WTC11 (cell line): ENCODE results near the gene TMEM239. TPM values are rescaled to one million over a fixed set of nuclear protein-coding genes. Genes with fewer than 3 reads are reported as not detected.
"Not testable (repeated sequence)": the region's sequence is repeated elsewhere in the genome, so short reads cannot be mapped to it uniquely, and the experiment has no call there.

Source experiments
- ATAC-seq: fragments of 200-7000 bp; cut with Tn5 transposase; 2 replicates; pipeline ENCODE4 v1.10.0; 2021; ENCODE audit warnings: mild to moderate bottlenecking, moderate library complexity
- CTCF ChIA-PET: fragments of 300-600 bp; sonication (Branson Sonifier 250); formaldehyde crosslinking; loops from one replicate; lab custom pipeline; 2021; ENCODE audit warnings: antibody characterized with exemption; lab: Charles Lee
- POLR2A ChIA-PET: fragments of 350-600 bp; sonication (Branson Sonifier 250); formaldehyde crosslinking; loops from one replicate; lab custom pipeline; 2021; ENCODE audit warnings: antibody characterized with exemption; lab: Charles Lee
- DNase-seq: peaks from one replicate; pipeline ENCODE4 v3.0.0; 2021; ENCODE audit warnings: low spot score
- H3K27ac Mint-ChIP-seq: 2 replicates; pipeline ENCODE4 v1.8.0; 2021; ENCODE audit warnings: mixed read lengths
- H3K27me3 Mint-ChIP-seq: 2 replicates; pipeline ENCODE4 v1.8.0; 2021; ENCODE audit warnings: low read depth, mild to moderate bottlenecking, moderate library complexity, mixed read lengths
- H3K36me3 Mint-ChIP-seq: 2 replicates; pipeline ENCODE4 v1.8.0; 2021; ENCODE audit warnings: mixed read lengths
- H3K4me1 Mint-ChIP-seq: 2 replicates; pipeline ENCODE4 v1.8.0; 2022; ENCODE audit warnings: mixed read lengths
- H3K4me3 Mint-ChIP-seq: 2 replicates; pipeline ENCODE4 v1.8.0; 2021; ENCODE audit warnings: mild to moderate bottlenecking, moderate library complexity, mixed read lengths
- H3K9me3 Mint-ChIP-seq: 2 replicates; pipeline ENCODE4 v1.8.0; 2021; ENCODE audit warnings: mixed read lengths
- CBFB ChIP-seq: sonication (generic); formaldehyde crosslinking; IDR thresholded peaks from 2 replicates; pipeline ENCODE4 v1.8.1; 2022; ENCODE audit warnings: mild to moderate bottlenecking, low read depth, missing genetic modification reagents
- EMX1 ChIP-seq: fragments of 250-450 bp; sonication (Bioruptor Pico); IDR thresholded peaks from 2 replicates; pipeline ENCODE4 v1.8.0; 2021; ENCODE audit warnings: mild to moderate bottlenecking
- ETV6 ChIP-seq: sonication (generic); formaldehyde crosslinking; IDR thresholded peaks from 2 replicates; pipeline ENCODE4 v1.8.1; 2022; ENCODE audit warnings: mild to moderate bottlenecking, missing genetic modification reagents
- FOXK1 ChIP-seq: sonication (generic); formaldehyde crosslinking; IDR thresholded peaks from 2 replicates; pipeline ENCODE4 v1.8.0; 2022; ENCODE audit warnings: mild to moderate bottlenecking, moderate library complexity, missing genetic modification reagents
- FOXP4 ChIP-seq: sonication (generic); formaldehyde crosslinking; IDR thresholded peaks from 2 replicates; pipeline ENCODE4 v1.8.0; 2022; ENCODE audit warnings: mild to moderate bottlenecking, missing genetic modification reagents
- KAT7 ChIP-seq: sonication (generic); formaldehyde crosslinking; IDR thresholded peaks from 2 replicates; pipeline ENCODE4 v1.8.1; 2023; ENCODE audit warnings: missing genetic modification reagents, mild to moderate bottlenecking, borderline replicate concordance
- MAX ChIP-seq: sonication (generic); formaldehyde crosslinking; IDR thresholded peaks from 2 replicates; pipeline ENCODE4 v1.8.0; 2022; ENCODE audit warnings: mild to moderate bottlenecking, missing genetic modification reagents
- NFATC4 ChIP-seq: fragments of 250-450 bp; sonication (Bioruptor Pico); IDR thresholded peaks from 2 replicates; pipeline ENCODE4 v1.9.0; 2021; ENCODE audit warnings: mild to moderate bottlenecking
- NR3C1 ChIP-seq: sonication (generic); formaldehyde crosslinking; conservative IDR thresholded peaks from 2 replicates; pipeline ENCODE4 v1.8.1; 2023; ENCODE audit warnings: low read depth, mild to moderate bottlenecking, missing genetic modification reagents
- OVOL2 ChIP-seq: fragments of 250-450 bp; sonication (Bioruptor Pico); IDR thresholded peaks from 2 replicates; pipeline ENCODE4 v1.9.0; 2021; ENCODE audit warnings: mild to moderate bottlenecking, borderline replicate concordance
- RELA ChIP-seq: sonication (generic); formaldehyde crosslinking; IDR thresholded peaks from 2 replicates; pipeline ENCODE4 v1.8.1; 2022; ENCODE audit warnings: missing genetic modification reagents, mild to moderate bottlenecking, borderline replicate concordance
- SP1 ChIP-seq: sonication (generic); formaldehyde crosslinking; conservative IDR thresholded peaks from 2 replicates; pipeline ENCODE4 v1.8.1; 2022; ENCODE audit warnings: missing genetic modification reagents
- ZNF263 ChIP-seq: sonication (generic); formaldehyde crosslinking; IDR thresholded peaks from 2 replicates; pipeline ENCODE4 v1.8.1; 2022; ENCODE audit warnings: low read depth, mild to moderate bottlenecking, moderate library complexity, missing genetic modification reagents
- ZNF423 ChIP-seq: fragments of 250-450 bp; sonication (Bioruptor Pico); IDR thresholded peaks from 2 replicates; pipeline ENCODE4 v2.1.2; 2022; ENCODE audit warnings: mild to moderate bottlenecking, moderate library complexity
- total RNA-seq: library from RNA; stranded (reverse); gene quantifications from 3 replicates; pipeline ENCODE4 v1.2.3, GENCODE V29; 2021
- TF ChIP-seq, protein P1 (sequence below): sonication (generic); formaldehyde crosslinking; IDR thresholded peaks from 2 replicates; pipeline ENCODE4 v1.8.1; 2022; ENCODE audit warnings: mild to moderate bottlenecking, missing genetic modification reagents, moderate library complexity, borderline replicate concordance
- TF ChIP-seq, protein P2 (sequence below): sonication (generic); formaldehyde crosslinking; IDR thresholded peaks from 2 replicates; pipeline ENCODE4 v1.8.1; 2023; ENCODE audit warnings: mild to moderate bottlenecking, missing genetic modification reagents
- TF ChIP-seq, protein P3 (sequence below): sonication (generic); formaldehyde crosslinking; IDR thresholded peaks from 2 replicates; pipeline ENCODE4 v1.8.1; 2023; ENCODE audit warnings: mild to moderate bottlenecking, missing genetic modification reagents, borderline replicate concordance
- TF ChIP-seq, protein P4 (sequence below): sonication (generic); formaldehyde crosslinking; conservative IDR thresholded peaks from 2 replicates; pipeline ENCODE4 v1.8.1; 2022; ENCODE audit warnings: mild to moderate bottlenecking, missing genetic modification reagents
- TF ChIP-seq, protein P5 (sequence below): sonication (generic); formaldehyde crosslinking; IDR thresholded peaks from 2 replicates; pipeline ENCODE4 v1.8.1; 2022; ENCODE audit warnings: low read depth, mild to moderate bottlenecking, moderate library complexity, missing genetic modification reagents, borderline replicate concordance

Gene TMEM239
- total RNA-seq, 1 experiment from 2014 or later: not detected

DNA sequence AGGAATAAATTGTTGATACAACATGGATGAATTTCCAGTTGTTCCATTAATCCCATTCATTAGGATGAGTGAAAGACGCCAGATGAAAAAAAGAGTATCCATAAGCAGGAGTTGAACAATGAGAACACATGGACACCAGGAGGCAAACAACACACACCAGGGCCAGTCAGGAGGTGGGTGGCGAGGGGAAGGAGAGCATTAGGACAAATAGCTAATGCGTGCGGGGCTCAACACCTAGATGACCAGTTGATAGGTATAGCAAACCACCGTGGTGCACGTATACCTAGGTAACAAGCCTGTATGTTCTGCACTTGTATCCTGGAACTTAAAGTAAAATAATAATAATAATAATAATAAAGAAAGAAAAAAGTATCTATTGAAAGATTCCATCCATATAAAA is 13.2 kb downstream of the TMEM239 start (continued):
- no peak for TF ChIP-seq FOXP4
- TF ChIP-seq, protein P1, sequence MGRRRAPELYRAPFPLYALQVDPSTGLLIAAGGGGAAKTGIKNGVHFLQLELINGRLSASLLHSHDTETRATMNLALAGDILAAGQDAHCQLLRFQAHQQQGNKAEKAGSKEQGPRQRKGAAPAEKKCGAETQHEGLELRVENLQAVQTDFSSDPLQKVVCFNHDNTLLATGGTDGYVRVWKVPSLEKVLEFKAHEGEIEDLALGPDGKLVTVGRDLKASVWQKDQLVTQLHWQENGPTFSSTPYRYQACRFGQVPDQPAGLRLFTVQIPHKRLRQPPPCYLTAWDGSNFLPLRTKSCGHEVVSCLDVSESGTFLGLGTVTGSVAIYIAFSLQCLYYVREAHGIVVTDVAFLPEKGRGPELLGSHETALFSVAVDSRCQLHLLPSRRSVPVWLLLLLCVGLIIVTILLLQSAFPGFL (CRISPR knock-in tag): no peak
- no peak for TF ChIP-seq CBFB (CRISPR knock-in tag)
- TF ChIP-seq NR3C1 (CRISPR knock-in tag): no peak
- TF ChIP-seq SP1 (CRISPR knock-in tag): no peak
- no peak for TF ChIP-seq ZNF263 (CRISPR knock-in tag)
- no peak for TF ChIP-seq FOXK1 (CRISPR knock-in tag)
- no peak for TF ChIP-seq KAT7 (CRISPR knock-in tag)
- TF ChIP-seq RELA (CRISPR knock-in tag): no peak
- no peak for TF ChIP-seq EMX1 (CRISPR knock-in tag)
- TF ChIP-seq, protein P2, sequence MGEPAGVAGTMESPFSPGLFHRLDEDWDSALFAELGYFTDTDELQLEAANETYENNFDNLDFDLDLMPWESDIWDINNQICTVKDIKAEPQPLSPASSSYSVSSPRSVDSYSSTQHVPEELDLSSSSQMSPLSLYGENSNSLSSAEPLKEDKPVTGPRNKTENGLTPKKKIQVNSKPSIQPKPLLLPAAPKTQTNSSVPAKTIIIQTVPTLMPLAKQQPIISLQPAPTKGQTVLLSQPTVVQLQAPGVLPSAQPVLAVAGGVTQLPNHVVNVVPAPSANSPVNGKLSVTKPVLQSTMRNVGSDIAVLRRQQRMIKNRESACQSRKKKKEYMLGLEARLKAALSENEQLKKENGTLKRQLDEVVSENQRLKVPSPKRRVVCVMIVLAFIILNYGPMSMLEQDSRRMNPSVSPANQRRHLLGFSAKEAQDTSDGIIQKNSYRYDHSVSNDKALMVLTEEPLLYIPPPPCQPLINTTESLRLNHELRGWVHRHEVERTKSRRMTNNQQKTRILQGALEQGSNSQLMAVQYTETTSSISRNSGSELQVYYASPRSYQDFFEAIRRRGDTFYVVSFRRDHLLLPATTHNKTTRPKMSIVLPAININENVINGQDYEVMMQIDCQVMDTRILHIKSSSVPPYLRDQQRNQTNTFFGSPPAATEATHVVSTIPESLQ (CRISPR knock-in tag): no peak

DNA sequence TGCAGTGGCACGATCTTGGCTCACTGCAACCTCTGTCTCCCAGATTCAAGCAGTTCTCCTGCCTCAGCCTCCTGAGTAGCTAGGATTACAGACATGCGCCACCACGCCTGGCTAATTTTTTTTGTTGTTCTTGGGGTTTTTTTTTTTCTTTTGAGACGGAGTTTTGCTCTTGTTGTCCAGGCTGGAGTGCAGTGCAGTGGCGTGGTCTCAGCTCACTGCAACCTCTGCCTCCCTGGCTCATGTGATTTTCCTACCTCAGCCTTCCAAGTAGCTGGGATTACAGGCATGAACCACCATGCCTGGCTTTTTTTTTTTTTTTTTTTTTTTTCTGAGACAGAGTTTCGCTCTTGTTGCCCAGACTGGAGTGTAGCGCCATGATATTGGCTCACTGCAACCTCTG is 15.0 kb downstream of the TMEM239 start:
- CTCF ChIA-PET: interaction anchor here (0.6 to 1.1 kb wide), 2 partner anchors 34 to 76 kb away, joined by 3 read pairs; no protein-coding TSS in a partner anchor
- not testable (repeated sequence) for H3K4me1 Mint-ChIP-seq, H3K27ac Mint-ChIP-seq, H3K9me3 Mint-ChIP-seq, H3K36me3 Mint-ChIP-seq, H3K4me3 Mint-ChIP-seq, ATAC-seq, DNase-seq
- POLR2A ChIA-PET: interaction anchor here (0.7 kb wide), 2 partner anchors 21 to 51 kb away, joined by 3 to 4 read pairs; no protein-coding TSS in a partner anchor
- peaks cover 37% of the 10 kb centered on the region for H3K27me3 Mint-ChIP-seq

DNA sequence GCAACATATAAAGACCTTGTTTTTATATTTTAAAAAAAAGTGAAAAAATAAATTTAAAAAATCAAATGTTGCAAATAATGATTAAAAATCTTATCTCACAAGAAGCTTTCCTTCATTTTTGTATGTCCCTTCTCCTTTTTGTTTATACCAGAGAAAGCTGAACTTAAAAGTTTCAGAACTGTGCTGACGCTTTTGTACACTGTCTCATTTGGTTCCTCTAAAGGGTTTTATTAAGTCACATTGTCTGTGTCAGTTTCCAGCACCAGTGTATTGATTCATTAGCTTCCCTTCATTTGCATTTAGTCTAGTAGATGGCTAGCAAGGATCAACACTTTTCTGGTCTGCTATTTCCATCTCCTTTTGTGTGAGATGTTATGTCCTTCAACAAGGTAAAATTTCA is 17.6 kb downstream of the TMEM239 start:
- no peak for TF ChIP-seq MAX (CRISPR knock-in tag)
- TF ChIP-seq, protein P3, sequence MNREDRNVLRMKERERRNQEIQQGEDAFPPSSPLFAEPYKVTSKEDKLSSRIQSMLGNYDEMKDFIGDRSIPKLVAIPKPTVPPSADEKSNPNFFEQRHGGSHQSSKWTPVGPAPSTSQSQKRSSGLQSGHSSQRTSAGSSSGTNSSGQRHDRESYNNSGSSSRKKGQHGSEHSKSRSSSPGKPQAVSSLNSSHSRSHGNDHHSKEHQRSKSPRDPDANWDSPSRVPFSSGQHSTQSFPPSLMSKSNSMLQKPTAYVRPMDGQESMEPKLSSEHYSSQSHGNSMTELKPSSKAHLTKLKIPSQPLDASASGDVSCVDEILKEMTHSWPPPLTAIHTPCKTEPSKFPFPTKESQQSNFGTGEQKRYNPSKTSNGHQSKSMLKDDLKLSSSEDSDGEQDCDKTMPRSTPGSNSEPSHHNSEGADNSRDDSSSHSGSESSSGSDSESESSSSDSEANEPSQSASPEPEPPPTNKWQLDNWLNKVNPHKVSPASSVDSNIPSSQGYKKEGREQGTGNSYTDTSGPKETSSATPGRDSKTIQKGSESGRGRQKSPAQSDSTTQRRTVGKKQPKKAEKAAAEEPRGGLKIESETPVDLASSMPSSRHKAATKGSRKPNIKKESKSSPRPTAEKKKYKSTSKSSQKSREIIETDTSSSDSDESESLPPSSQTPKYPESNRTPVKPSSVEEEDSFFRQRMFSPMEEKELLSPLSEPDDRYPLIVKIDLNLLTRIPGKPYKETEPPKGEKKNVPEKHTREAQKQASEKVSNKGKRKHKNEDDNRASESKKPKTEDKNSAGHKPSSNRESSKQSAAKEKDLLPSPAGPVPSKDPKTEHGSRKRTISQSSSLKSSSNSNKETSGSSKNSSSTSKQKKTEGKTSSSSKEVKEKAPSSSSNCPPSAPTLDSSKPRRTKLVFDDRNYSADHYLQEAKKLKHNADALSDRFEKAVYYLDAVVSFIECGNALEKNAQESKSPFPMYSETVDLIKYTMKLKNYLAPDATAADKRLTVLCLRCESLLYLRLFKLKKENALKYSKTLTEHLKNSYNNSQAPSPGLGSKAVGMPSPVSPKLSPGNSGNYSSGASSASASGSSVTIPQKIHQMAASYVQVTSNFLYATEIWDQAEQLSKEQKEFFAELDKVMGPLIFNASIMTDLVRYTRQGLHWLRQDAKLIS (CRISPR knock-in tag): no peak
- no peak for TF ChIP-seq EMX1 (CRISPR knock-in tag)
- no peak for TF ChIP-seq ETV6 (CRISPR knock-in tag)
- no peak for TF ChIP-seq OVOL2 (CRISPR knock-in tag)
- no peak for TF ChIP-seq SP1 (CRISPR knock-in tag)
- TF ChIP-seq, protein P4, sequence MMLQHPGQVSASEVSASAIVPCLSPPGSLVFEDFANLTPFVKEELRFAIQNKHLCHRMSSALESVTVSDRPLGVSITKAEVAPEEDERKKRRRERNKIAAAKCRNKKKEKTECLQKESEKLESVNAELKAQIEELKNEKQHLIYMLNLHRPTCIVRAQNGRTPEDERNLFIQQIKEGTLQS: no peak
- TF ChIP-seq, protein P5, sequence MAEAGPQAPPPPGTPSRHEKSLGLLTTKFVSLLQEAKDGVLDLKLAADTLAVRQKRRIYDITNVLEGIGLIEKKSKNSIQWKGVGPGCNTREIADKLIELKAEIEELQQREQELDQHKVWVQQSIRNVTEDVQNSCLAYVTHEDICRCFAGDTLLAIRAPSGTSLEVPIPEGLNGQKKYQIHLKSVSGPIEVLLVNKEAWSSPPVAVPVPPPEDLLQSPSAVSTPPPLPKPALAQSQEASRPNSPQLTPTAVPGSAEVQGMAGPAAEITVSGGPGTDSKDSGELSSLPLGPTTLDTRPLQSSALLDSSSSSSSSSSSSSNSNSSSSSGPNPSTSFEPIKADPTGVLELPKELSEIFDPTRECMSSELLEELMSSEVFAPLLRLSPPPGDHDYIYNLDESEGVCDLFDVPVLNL (CRISPR knock-in tag): no peak
- TF ChIP-seq NFATC4 (CRISPR knock-in tag): no peak
- TF ChIP-seq ZNF423 (CRISPR knock-in tag): no peak
- H3K27me3 Mint-ChIP-seq: peaks cover 20% of the 10 kb centered on the region
- no peak overlapping the region for H3K27ac Mint-ChIP-seq
- ATAC-seq: no peak
- no peaks in the 10 kb centered on the region for H3K9me3 Mint-ChIP-seq
- POLR2A ChIA-PET: interaction anchor here (1.0 kb wide), 1 partner anchor 12 kb away, joined by 3 read pairs; no protein-coding TSS in a partner anchor
- no peaks in the 10 kb centered on the region for H3K4me1 Mint-ChIP-seq
- H3K4me3 Mint-ChIP-seq: no peak overlapping the region
- no peak for DNase-seq
- H3K36me3 Mint-ChIP-seq: peaks cover 5% of the 10 kb centered on the region; the same call in 1 of the 2 replicates
- CTCF ChIA-PET: interaction anchor here (0.6 kb wide), 1 partner anchor 17 kb away, joined by 3 read pairs; no protein-coding TSS in a partner anchor
